GM12878 (cell line): ENCODE results near the gene UCKL1. TPM values are rescaled to one million over a fixed set of nuclear protein-coding genes. Genes with fewer than 3 reads are reported as not detected.

ENCODE experiments used
- ATAC-seq: fragments of 200-7000 bp; cut with Tn5 transposase; 3 replicates; pipeline ENCODE4 v1.9.1; 2020; ENCODE audit warnings: mild to moderate bottlenecking, moderate library complexity
- BruUV-seq: library from RNA; stranded (reverse); fragments of 400-500 nt; replicated peaks from 2 replicates; lab custom pipeline; 2021; lab: Mats Ljungman, UMichigan
- CTCF ChIA-PET: fragments of 300-600 bp; sonication (Branson Sonifier 250); formaldehyde crosslinking; extraction: SDS; loops from one replicate; lab custom pipeline; 2021; ENCODE audit warnings: inconsistent platforms; lab: Yijun Ruan, JAX
- POLR2A ChIA-PET: fragments of 350-600 bp; formaldehyde crosslinking; extraction: SDS; loops from one replicate; lab custom pipeline; 2021; ENCODE audit warnings: inconsistent platforms; lab: Charles Lee
- RAD21 ChIA-PET: fragments of 300-600 bp; sonication (Branson Sonifier 250); formaldehyde crosslinking; loops from one replicate; lab custom pipeline; 2023; ENCODE audit warnings: antibody characterized with exemption; ENCODE audit not compliant: unreplicated experiment; lab: Charles Lee
- SMC1A ChIA-PET: fragments of 300-600 bp; sonication (Branson Sonifier 250); formaldehyde crosslinking; loops from one replicate; lab custom pipeline; 2023; ENCODE audit not compliant: unreplicated experiment, uncharacterized antibody; lab: Charles Lee
- DNase-seq: peaks from one replicate; pipeline ENCODE4 v3.0.0-alpha.2; 2011; ENCODE audit warnings: low read depth, low spot score
- FAIRE-seq: peaks from 3 replicates; lab custom pipeline; 2011; peaks lifted over from hg19 to GRCh38; lab: Jason Lieb, UNC
- H2AFZ ChIP-seq: 2 replicates; pipeline ENCODE4 v1.6.0; 2011; ENCODE audit warnings: low read depth, low read length, control low read depth; ENCODE audit not compliant: control insufficient read depth
- H3K27ac ChIP-seq: 2 replicates; pipeline ENCODE4 v1.5.1; 2011; ENCODE audit warnings: control low read depth; ENCODE audit not compliant: control insufficient read depth, insufficient read depth
- H3K27me3 ChIP-seq, 2 experiments: replicated peaks in 1 of 2; 2 replicates each; pipeline versions ENCODE4 v1.6.0 to v1.6.1; 2011; ENCODE audit warnings: low read length in 1 of 2; ENCODE audit not compliant: control insufficient read depth in 2 of 2, insufficient read depth in 2 of 2
- H3K36me3 ChIP-seq, 2 experiments: 2 replicates each; pipeline ENCODE4 v1.5.1; 2011; ENCODE audit warnings: low read length in 1 of 2; ENCODE audit not compliant: control insufficient read depth in 2 of 2, insufficient read depth in 2 of 2
- H3K4me1 ChIP-seq: 2 replicates; pipeline ENCODE4 v1.6.1; 2011; ENCODE audit warnings: mild to moderate bottlenecking, low read length, moderate library complexity, mixed read lengths; ENCODE audit not compliant: control insufficient read depth, insufficient read depth
- H3K4me2 ChIP-seq: 2 replicates; pipeline ENCODE4 v1.6.0; 2011; ENCODE audit warnings: control low read depth; ENCODE audit not compliant: control insufficient read depth, insufficient read depth
- H3K4me3 ChIP-seq: fragments of 200-600 bp; sonication (generic); 2 replicates; pipeline ENCODE4 v1.5.1; 2016
- H3K79me2 ChIP-seq: 2 replicates; pipeline ENCODE4 v1.6.0; 2011; ENCODE audit warnings: low read length; ENCODE audit not compliant: control insufficient read depth, insufficient read depth
- H3K9ac ChIP-seq: 2 replicates; pipeline ENCODE4 v1.8.0; 2011; ENCODE audit warnings: low read length, control low read depth, mixed read lengths; ENCODE audit not compliant: control insufficient read depth, insufficient read depth
- H3K9me3 ChIP-seq: replicated peaks from 3 replicates; pipeline ENCODE4 v1.5.1; 2011; ENCODE audit warnings: mild to moderate bottlenecking, low read length; ENCODE audit not compliant: control insufficient read depth, insufficient read depth
- H4K20me1 ChIP-seq: 2 replicates; pipeline ENCODE4 v1.6.0; 2011; ENCODE audit not compliant: control insufficient read depth, insufficient read depth
- ATF7 ChIP-seq: fragments of 450-650 bp; IDR thresholded peaks from 2 replicates; pipeline ENCODE4 v1.6.1; 2016; ENCODE audit warnings: low read depth, mild to moderate bottlenecking
- CREM ChIP-seq: IDR thresholded peaks from 2 replicates; pipeline ENCODE4 v1.6.1; 2014; ENCODE audit warnings: antibody characterized with exemption, low read depth
- E4F1 ChIP-seq: fragments of 450-650 bp; IDR thresholded peaks from 2 replicates; pipeline ENCODE4 v1.6.1; 2018; ENCODE audit warnings: borderline replicate concordance, mild to moderate bottlenecking; ENCODE audit not compliant: partially characterized antibody
- ESRRA ChIP-seq: IDR thresholded peaks from 2 replicates; pipeline ENCODE4 v1.6.1; 2012; ENCODE audit warnings: mild to moderate bottlenecking, low read length, improper control_type of control experiment
- GATAD2B ChIP-seq: fragments of 450-650 bp; conservative IDR thresholded peaks from 2 replicates; pipeline ENCODE4 v1.6.1; 2017; ENCODE audit warnings: low read depth, mild to moderate bottlenecking, moderate library complexity
- IRF3 ChIP-seq: fragments of 450-650 bp; IDR thresholded peaks from 2 replicates; pipeline ENCODE4 v1.6.1; 2014; ENCODE audit warnings: mild to moderate bottlenecking
- IRF5 ChIP-seq: fragments of 450-650 bp; IDR thresholded peaks from 2 replicates; pipeline ENCODE4 v1.6.1; 2017; ENCODE audit warnings: borderline replicate concordance
- MYB ChIP-seq: fragments of 150-350 bp; IDR thresholded peaks from 2 replicates; pipeline ENCODE4 v1.6.1; 2014; ENCODE audit warnings: mild to moderate bottlenecking, low read depth, low read length, borderline replicate concordance
- NFIC ChIP-seq: IDR thresholded peaks from 2 replicates; pipeline ENCODE4 v1.6.1; 2012; ENCODE audit warnings: low read depth, mild to moderate bottlenecking, inconsistent platforms, low read length, moderate library complexity
- POLR2AphosphoS2 ChIP-seq: IDR thresholded peaks from 2 replicates; pipeline ENCODE4 v1.6.1; 2011; ENCODE audit warnings: low read depth, mild to moderate bottlenecking, low read length, improper control_type of control experiment, moderate library complexity
- SIN3A ChIP-seq: IDR thresholded peaks from 2 replicates; pipeline ENCODE4 v1.6.1; 2012; ENCODE audit warnings: low read depth, low read length, improper control_type of control experiment
- SMAD1 ChIP-seq: fragments of 450-650 bp; IDR thresholded peaks from 2 replicates; pipeline ENCODE4 v1.6.1; 2018; ENCODE audit warnings: mild to moderate bottlenecking, low read depth; ENCODE audit not compliant: partially characterized antibody
- SUPT20H ChIP-seq: IDR thresholded peaks from 2 replicates; pipeline ENCODE4 v1.6.1; 2011; ENCODE audit warnings: low read depth, mild to moderate bottlenecking, low read length, moderate library complexity, borderline replicate concordance; ENCODE audit not compliant: control insufficient read depth
- TCF7 ChIP-seq: IDR thresholded peaks from 2 replicates; pipeline ENCODE4 v1.6.1; 2014; ENCODE audit warnings: antibody characterized with exemption, borderline replicate concordance
- YBX1 ChIP-seq: fragments of 450-650 bp; IDR thresholded peaks from 2 replicates; pipeline ENCODE4 v1.6.1; 2016; ENCODE audit warnings: antibody characterized with exemption
- YY1 ChIP-seq: IDR thresholded peaks from 2 replicates; pipeline ENCODE4 v1.6.1; 2011; ENCODE audit warnings: low read depth, mild to moderate bottlenecking, low read length
- WGBS: methylation state at CpG from one replicate; pipeline ENCODE4 v1.1.6; 2016; ENCODE audit warnings: low lambda C conversion rate; ENCODE audit not compliant: insufficient replicate concordance, insufficient coverage; ENCODE audit errors: missing lambda C conversion rate; 5-methylcytosine and 5-hydroxymethylcytosine counted together
- in situ Hi-C: fragments of 300-500 bp; cut with MboI; formaldehyde crosslinking; loops from 9 replicates; pipeline ENCODE4 v1.14.3; 2018; ENCODE audit warnings: mixed read lengths
- intact Hi-C: fragments of 100-400 bp; cut with micrococcal nuclease; formaldehyde crosslinking; loops from one replicate; pipeline ENCODE4 v1.14.2; 2022; ENCODE audit not compliant: unreplicated experiment
- polyA plus RNA-seq, 11 experiments: library from polyadenylated mRNA; depleted of rRNA in 4 of 11; unstranded in 6 of 11; stranded (reverse) in 5 of 11; fragments of >200 nt; fragmentation: Nextera tagmentation in 4 of 11; fragmentation: Illumina TruSeq in 1 of 11; extraction: Ambion mirVana in 4 of 11; extraction: Trizol in 1 of 11; gene quantifications; 1 replicate in 1 of 11; 2 replicates in 10 of 11; pipeline versions ENCODE4 v1.2.1 to v1.2.3, GENCODE V29; 2011 to 2016; ENCODE audit warnings: inconsistent platforms in 2 of 11, missing spikeins in 2 of 11, low read depth in 1 of 11
- total RNA-seq, 4 experiments: library from RNA; depleted of rRNA in 3 of 4; stranded (reverse); fragments of >200 nt in 3 of 4; fragmentation: Illumina TruSeq in 1 of 4; extraction: Trizol in 1 of 4; gene quantifications; 2 replicates each; pipeline versions ENCODE4 v1.2.1 to v1.2.3, GENCODE V29; 2013 to 2021
- TF ChIP-seq, protein P1 (sequence below): IDR thresholded peaks from 2 replicates; pipeline ENCODE4 v1.6.1; 2011; ENCODE audit warnings: mild to moderate bottlenecking, low read depth, low read length, moderate library complexity; ENCODE audit not compliant: insufficient replicate concordance

UCKL1 gene
- total and polyA plus RNA-seq, 10 of the 15 experiments (the other 5 are each of a cell fraction or from before 2014, with no cell fraction given) = 2.4 to 36.3 (median 24.8) TPM

DNA sequence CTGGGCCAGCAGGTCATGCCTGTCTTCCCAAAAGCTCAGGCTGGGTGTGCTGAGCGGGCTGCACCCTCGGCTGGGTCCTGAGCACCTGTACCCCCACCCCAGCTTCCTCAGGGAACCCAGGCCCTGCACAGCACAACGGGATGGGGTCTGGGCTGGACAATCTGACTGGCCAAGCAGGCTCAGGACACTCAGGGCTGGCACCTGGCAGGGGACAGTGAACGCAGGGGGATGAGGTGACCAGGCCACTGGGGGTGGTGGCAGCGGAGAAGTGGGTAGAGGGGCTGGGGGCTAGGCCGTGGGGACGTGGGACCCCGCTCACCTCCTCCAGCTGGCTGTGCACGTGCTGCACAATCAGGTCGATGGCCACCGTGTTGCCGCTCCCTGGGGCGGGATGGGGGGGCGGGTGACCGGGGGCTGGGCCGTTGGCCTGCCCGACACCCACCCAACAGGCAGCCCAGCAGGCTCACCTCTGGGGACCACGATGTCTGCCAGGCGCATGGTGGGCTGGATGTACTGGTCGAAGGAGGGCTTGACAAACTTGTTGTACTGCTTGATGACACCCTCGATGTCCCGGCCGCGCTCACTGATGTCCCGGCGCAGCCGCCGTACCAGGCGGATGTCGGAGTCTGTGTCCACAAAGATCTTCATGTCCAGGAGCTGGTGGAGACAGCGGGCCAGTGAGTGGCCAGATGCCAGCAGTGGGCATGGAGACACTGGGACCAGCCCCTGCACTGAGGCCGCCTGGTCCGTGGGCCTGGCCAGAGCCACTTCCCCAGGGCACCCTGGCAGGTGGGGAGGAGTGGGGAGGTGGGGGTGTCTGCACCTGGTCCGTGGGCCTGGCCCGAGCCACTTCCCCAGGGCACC is 11.9 kb downstream of the UCKL1 start:
- in situ Hi-C loops (no loop called here), intact Hi-C loops (no loop called here)
- no TSS peak for BruUV-seq
- DNase-seq (no peak), FAIRE-seq (no peak), ATAC-seq (no peak)
- Histone ChIP-seq H3K9me3 (no peaks in the 10 kb centered on the region; the same call in 2 of the 3 replicates), H3K27ac (no peak overlapping the region), H3K4me1 (peaks cover 19% of the 10 kb centered on the region), H4K20me1 (peaks cover 4% of the 10 kb centered on the region; the same call in 1 of the 2 replicates), H3K4me3 (no peak overlapping the region), H2AFZ (no peak overlapping the region), H3K36me3 (peaks cover 17 to 44% of the 10 kb centered on the region in 2 experiments; a peak in 3 of 4 replicates), H3K27me3 (no peaks in the 10 kb centered on the region), H3K79me2 (peaks cover 17% of the 10 kb centered on the region), H3K4me2 (no peak overlapping the region), H3K9ac (no peak overlapping the region)
- ChIA-PET POLR2A (no interaction called here), RAD21 (interaction anchor here (1.0 kb wide), 1 partner anchor 240 kb away, joined by 3 read pairs; no protein-coding TSS in a partner anchor), SMC1A (no interaction called here), CTCF (no interaction called here)
- over 99% methylated on average over 22 of the region's 35 CpGs for WGBS
- TF ChIP-seq E4F1 (no peak), ESRRA (no peak), TCF7 (no peak), CREM (no peak), GATAD2B (no peak), NFIC (no peak), POLR2AphosphoS2 (no peak), IRF5 (no peak), SIN3A (no peak), ATF7 (no peak), IRF3 (no peak), YY1 (no peak), SUPT20H (no peak), MYB (no peak), SMAD1 (no peak), YBX1 (no peak)
- TF ChIP-seq, protein P1, sequence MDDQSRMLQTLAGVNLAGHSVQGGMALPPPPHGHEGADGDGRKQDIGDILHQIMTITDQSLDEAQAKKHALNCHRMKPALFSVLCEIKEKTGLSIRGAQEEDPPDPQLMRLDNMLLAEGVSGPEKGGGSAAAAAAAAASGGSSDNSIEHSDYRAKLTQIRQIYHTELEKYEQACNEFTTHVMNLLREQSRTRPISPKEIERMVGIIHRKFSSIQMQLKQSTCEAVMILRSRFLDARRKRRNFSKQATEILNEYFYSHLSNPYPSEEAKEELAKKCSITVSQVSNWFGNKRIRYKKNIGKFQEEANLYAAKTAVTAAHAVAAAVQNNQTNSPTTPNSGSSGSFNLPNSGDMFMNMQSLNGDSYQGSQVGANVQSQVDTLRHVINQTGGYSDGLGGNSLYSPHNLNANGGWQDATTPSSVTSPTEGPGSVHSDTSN = no peak
